ENCODE results near the gene UBE2N. TPM values are rescaled to one million over a fixed set of nuclear protein-coding genes. Genes with fewer than 3 reads are reported as not detected.

The UBE2N gene
- total and polyA plus RNA-seq, 2 experiments from 2014 or later, result 154 to 385 TPM

DNA sequence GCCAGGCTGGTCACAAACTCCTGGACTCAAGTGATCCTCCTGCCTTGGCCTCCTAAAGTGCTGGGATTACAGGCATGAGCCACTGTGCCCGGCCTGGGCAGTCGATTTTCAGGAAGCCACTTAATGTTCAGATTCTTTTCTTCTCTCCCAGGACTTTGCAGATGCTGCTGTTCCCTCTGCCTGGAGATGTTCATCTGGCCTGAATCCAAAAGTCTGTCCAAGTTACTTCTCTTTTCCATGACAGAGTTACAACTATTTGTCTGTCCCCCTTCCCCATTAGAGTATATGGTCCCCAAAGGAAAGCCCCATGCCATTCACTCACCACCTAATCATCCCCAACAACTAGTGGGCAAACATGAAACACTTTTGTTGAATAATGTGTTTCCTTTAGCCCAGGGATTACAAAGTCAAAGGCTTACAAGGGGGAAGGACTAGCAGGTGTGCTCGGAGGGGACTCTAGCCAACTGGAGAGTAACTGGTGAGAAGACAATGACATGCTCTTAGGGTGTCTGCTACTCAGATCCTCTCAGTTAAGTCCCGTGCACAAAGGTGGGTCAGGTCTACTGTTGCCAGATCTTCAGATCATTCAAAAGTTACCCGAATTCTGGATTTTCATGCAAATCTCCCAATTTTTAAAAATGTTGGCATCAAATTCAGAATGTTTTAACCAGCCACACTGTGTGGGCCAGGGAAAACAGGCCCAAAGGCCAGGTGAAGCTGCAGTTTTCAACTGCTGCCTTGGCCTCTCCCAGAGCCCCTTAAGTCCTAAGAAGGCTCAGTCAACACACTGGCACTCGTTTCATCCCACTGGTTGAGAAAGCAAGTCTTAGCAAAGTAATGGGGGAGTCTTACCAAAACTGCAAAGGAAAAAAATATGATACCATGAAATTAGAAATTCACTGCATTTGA, 34.4 kb downstream of the UBE2N start:
- peak; percentile 27 for DNase-seq (ENCODE audit: low spot score)
- Histone ChIP-seq H3K36me3 (ENCODE audit: insufficient read depth) (peaks cover 11% of the 10 kb centered on the region; the same call in 1 of the 2 replicates), H3K4me1 (ENCODE audit: insufficient read depth) (no peaks in the 10 kb centered on the region; the same call in 1 of the 2 replicates), H2AFZ (no peak overlapping the region), H3F3A (replicated peaks; ENCODE audit: low read depth) (peaks cover 5% of the 10 kb centered on the region), H3K27ac (ENCODE audit: low read depth) (peak overlapping the region; percentile 58; the same call in 1 of the 2 replicates), H4K20me1 (replicated peaks; ENCODE audit: insufficient read depth) (peaks cover 15% of the 10 kb centered on the region), H3K79me2 (replicated peaks; ENCODE audit: insufficient read depth) (peaks cover 21% of the 10 kb centered on the region), H3K4me2 (no peak overlapping the region), H3K4me3 (no peak overlapping the region), H3K27me3 (ENCODE audit: insufficient read depth) (no peaks in the 10 kb centered on the region), H3K9me2 (ENCODE audit: insufficient read depth) (no peaks in the 10 kb centered on the region)
- Mint-ChIP-seq H3K9me3 (no peaks in the 10 kb centered on the region), H3K27me3 (ENCODE audit: insufficient read depth, low read depth, poor library complexity) (peaks cover 5% of the 10 kb centered on the region), H3K4me1 (peaks cover 5% of the 10 kb centered on the region; the same call in 2 of the 3 replicates), H3K27ac (peak overlapping the region; percentile 17; the same call in 1 of the 2 replicates), H3K4me3 (no peak overlapping the region), H3K36me3 (ENCODE audit: low read depth) (peaks cover 33% of the 10 kb centered on the region; the same call in 2 of the 3 replicates)
- TF ChIP-seq, protein P1, sequence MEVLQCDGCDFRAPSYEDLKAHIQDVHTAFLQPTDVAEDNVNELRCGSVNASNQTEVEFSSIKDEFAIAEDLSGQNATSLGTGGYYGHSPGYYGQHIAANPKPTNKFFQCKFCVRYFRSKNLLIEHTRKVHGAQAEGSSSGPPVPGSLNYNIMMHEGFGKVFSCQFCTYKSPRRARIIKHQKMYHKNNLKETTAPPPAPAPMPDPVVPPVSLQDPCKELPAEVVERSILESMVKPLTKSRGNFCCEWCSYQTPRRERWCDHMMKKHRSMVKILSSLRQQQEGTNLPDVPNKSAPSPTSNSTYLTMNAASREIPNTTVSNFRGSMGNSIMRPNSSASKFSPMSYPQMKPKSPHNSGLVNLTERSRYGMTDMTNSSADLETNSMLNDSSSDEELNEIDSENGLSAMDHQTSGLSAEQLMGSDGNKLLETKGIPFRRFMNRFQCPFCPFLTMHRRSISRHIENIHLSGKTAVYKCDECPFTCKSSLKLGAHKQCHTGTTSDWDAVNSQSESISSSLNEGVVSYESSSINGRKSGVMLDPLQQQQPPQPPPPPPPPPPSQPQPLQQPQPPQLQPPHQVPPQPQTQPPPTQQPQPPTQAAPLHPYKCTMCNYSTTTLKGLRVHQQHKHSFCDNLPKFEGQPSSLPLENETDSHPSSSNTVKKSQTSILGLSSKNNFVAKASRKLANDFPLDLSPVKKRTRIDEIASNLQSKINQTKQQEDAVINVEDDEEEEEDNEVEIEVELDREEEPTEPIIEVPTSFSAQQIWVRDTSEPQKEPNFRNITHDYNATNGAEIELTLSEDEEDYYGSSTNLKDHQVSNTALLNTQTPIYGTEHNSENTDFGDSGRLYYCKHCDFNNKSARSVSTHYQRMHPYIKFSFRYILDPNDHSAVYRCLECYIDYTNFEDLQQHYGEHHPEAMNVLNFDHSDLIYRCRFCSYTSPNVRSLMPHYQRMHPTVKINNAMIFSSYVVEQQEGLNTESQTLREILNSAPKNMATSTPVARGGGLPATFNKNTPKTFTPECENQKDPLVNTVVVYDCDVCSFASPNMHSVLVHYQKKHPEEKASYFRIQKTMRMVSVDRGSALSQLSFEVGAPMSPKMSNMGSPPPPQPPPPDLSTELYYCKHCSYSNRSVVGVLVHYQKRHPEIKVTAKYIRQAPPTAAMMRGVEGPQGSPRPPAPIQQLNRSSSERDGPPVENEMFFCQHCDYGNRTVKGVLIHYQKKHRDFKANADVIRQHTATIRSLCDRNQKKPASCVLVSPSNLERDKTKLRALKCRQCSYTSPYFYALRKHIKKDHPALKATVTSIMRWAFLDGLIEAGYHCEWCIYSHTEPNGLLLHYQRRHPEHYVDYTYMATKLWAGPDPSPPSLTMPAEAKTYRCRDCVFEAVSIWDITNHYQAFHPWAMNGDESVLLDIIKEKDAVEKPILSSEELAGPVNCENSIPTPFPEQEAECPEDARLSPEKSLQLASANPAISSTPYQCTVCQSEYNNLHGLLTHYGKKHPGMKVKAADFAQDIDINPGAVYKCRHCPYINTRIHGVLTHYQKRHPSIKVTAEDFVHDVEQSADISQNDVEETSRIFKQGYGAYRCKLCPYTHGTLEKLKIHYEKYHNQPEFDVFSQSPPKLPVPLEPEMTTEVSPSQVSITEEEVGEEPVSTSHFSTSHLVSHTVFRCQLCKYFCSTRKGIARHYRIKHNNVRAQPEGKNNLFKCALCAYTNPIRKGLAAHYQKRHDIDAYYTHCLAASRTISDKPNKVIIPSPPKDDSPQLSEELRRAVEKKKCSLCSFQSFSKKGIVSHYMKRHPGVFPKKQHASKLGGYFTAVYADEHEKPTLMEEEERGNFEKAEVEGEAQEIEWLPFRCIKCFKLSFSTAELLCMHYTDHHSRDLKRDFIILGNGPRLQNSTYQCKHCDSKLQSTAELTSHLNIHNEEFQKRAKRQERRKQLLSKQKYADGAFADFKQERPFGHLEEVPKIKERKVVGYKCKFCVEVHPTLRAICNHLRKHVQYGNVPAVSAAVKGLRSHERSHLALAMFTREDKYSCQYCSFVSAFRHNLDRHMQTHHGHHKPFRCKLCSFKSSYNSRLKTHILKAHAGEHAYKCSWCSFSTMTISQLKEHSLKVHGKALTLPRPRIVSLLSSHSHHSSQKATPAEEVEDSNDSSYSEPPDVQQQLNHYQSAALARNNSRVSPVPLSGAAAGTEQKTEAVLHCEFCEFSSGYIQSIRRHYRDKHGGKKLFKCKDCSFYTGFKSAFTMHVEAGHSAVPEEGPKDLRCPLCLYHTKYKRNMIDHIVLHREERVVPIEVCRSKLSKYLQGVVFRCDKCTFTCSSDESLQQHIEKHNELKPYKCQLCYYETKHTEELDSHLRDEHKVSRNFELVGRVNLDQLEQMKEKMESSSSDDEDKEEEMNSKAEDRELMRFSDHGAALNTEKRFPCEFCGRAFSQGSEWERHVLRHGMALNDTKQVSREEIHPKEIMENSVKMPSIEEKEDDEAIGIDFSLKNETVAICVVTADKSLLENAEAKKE (CRISPR knock-in tag; IDR thresholded peaks at IDR 0.05), result no peak
- no peak for TF ChIP-seq CREB1 (CRISPR knock-in tag; IDR thresholded peaks at IDR 0.05; ENCODE audit: low read depth)
- no peak for TF ChIP-seq STAT1 (IDR thresholded peaks at IDR 0.05; ENCODE audit: unreplicated experiment)
- peak; percentile 65 for ATAC-seq

Data from GM23338 (cell line).